A673 (cell line): ENCODE results near the gene FARP2. TPM values are rescaled to one million over a fixed set of nuclear protein-coding genes. Genes with fewer than 3 reads are reported as not detected.

Source experiments
- BruUV-seq: library from RNA; stranded (reverse); fragments of 400-500 nt; replicated peaks from 2 replicates; lab custom pipeline; 2021; lab: Mats Ljungman, UMichigan
- CTCF ChIA-PET: fragments of 300-600 bp; sonication (Branson Sonifier 250); formaldehyde crosslinking; loops from one replicate; lab custom pipeline; 2022; ENCODE audit warnings: antibody characterized with exemption; lab: Charles Lee
- POLR2A ChIA-PET: fragments of 300-600 bp; sonication (Branson Sonifier 250); formaldehyde crosslinking; loops from one replicate; lab custom pipeline; 2022; ENCODE audit warnings: antibody characterized with exemption; ENCODE audit not compliant: low non-redundant PET; lab: Charles Lee
- DNase-seq: peaks from one replicate; pipeline ENCODE4 v3.0.0-alpha.2; 2015; ENCODE audit warnings: low spot score
- H3K27ac ChIP-seq: fragments of 200-600 bp; sonication (generic); 2 replicates; pipeline ENCODE4 v1.5.1; 2016; ENCODE audit warnings: mixed run types, low read depth, mild to moderate bottlenecking, mixed read lengths, antibody characterized with exemption, low read length; ENCODE audit not compliant: poor library complexity, severe bottlenecking
- H3K27me3 ChIP-seq: fragments of 200-600 bp; sonication (generic); replicated peaks from 2 replicates; pipeline ENCODE4 v1.6.1; 2017; ENCODE audit warnings: mixed run types, low read depth, mild to moderate bottlenecking, mixed read lengths, antibody characterized with exemption, low read length; ENCODE audit not compliant: insufficient read depth, poor library complexity
- H3K36me3 ChIP-seq: fragments of 200-600 bp; sonication (generic); 2 replicates; pipeline ENCODE4 v1.6.1; 2016; ENCODE audit warnings: mixed run types, mild to moderate bottlenecking, mixed read lengths, antibody characterized with exemption, low read length; ENCODE audit not compliant: insufficient read depth, poor library complexity, severe bottlenecking
- H3K4me1 ChIP-seq: fragments of 200-600 bp; sonication (generic); 2 replicates; pipeline ENCODE4 v1.6.1; 2017; ENCODE audit warnings: mixed run types, mild to moderate bottlenecking, mixed read lengths, antibody characterized with exemption, low read length; ENCODE audit not compliant: insufficient read depth, poor library complexity, severe bottlenecking
- H3K4me3 ChIP-seq: fragments of 200-600 bp; sonication (generic); 2 replicates; pipeline ENCODE4 v1.5.1; 2016; ENCODE audit warnings: low read depth, mixed run types, mild to moderate bottlenecking, mixed read lengths, low read length; ENCODE audit not compliant: poor library complexity, severe bottlenecking
- H3K9me3 ChIP-seq: fragments of 200-600 bp; sonication (generic); 2 replicates; pipeline ENCODE4 v1.6.1; 2016; ENCODE audit warnings: mixed run types, low read depth, mild to moderate bottlenecking, mixed read lengths, antibody characterized with exemption, low read length; ENCODE audit not compliant: poor library complexity, severe bottlenecking
- EZH2 ChIP-seq: fragments of 200-600 bp; sonication (generic); IDR thresholded peaks from 2 replicates; pipeline ENCODE4 v1.6.1; 2017; ENCODE audit warnings: borderline replicate concordance, low read depth, mild to moderate bottlenecking, mixed read lengths, antibody characterized with exemption, low read length; ENCODE audit not compliant: poor library complexity, severe bottlenecking
- intact Hi-C: fragments of 100-400 bp; cut with micrococcal nuclease; formaldehyde crosslinking; loops from one replicate; pipeline ENCODE4 v1.10.0; 2022; ENCODE audit not compliant: unreplicated experiment
- total RNA-seq: library from RNA; stranded (reverse); gene quantifications from 2 replicates; pipeline ENCODE4 v1.2.3, GENCODE V29; 2021
- TF ChIP-seq, protein P1 (sequence below): fragments of 300-800, 200-600 bp; sonication (generic); conservative IDR thresholded peaks from 2 replicates; pipeline ENCODE4 v1.5.1; 2017; ENCODE audit warnings: low read depth, mild to moderate bottlenecking, antibody characterized with exemption, low read length, moderate library complexity, mixed read lengths

Gene FARP2
- total RNA-seq, 1 experiment from 2014 or later: 53.3 TPM

DNA sequence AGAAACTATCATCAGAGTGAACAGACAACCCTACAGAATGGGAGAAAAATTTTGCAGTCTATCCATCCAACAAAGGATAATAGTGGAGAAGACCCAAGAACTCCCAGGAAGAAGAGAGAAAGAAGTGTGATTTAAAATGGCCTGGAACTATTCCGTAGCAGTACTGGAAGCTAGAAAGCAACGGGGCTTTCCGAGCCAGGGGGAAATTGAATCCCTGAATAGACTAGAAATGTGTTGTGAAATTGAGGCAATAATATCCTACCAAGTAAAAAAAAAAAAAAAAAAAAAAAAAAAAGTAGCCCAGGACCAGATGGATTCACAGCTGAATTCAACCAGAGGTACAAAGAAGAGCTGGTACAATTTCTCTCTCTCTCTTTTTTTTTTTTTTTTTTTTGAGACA lies 69.3 kb downstream of the FARP2 start:
- Histone ChIP-seq H3K4me1 (no peaks in the 10 kb centered on the region), H3K9me3 (peaks cover 9% of the 10 kb centered on the region), H3K27me3 (no peaks in the 10 kb centered on the region), H3K36me3 (peaks cover 25% of the 10 kb centered on the region), H3K27ac (no peak overlapping the region), H3K4me3 (no peak overlapping the region)
- TF ChIP-seq, protein P1, sequence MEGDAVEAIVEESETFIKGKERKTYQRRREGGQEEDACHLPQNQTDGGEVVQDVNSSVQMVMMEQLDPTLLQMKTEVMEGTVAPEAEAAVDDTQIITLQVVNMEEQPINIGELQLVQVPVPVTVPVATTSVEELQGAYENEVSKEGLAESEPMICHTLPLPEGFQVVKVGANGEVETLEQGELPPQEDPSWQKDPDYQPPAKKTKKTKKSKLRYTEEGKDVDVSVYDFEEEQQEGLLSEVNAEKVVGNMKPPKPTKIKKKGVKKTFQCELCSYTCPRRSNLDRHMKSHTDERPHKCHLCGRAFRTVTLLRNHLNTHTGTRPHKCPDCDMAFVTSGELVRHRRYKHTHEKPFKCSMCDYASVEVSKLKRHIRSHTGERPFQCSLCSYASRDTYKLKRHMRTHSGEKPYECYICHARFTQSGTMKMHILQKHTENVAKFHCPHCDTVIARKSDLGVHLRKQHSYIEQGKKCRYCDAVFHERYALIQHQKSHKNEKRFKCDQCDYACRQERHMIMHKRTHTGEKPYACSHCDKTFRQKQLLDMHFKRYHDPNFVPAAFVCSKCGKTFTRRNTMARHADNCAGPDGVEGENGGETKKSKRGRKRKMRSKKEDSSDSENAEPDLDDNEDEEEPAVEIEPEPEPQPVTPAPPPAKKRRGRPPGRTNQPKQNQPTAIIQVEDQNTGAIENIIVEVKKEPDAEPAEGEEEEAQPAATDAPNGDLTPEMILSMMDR: no peak
- no peak for TF ChIP-seq EZH2
- ChIA-PET CTCF (no interaction called here), POLR2A (no interaction called here)
- intact Hi-C loops: no loop called here
- BruUV-seq: no TSS peak
- no peak for DNase-seq

DNA sequence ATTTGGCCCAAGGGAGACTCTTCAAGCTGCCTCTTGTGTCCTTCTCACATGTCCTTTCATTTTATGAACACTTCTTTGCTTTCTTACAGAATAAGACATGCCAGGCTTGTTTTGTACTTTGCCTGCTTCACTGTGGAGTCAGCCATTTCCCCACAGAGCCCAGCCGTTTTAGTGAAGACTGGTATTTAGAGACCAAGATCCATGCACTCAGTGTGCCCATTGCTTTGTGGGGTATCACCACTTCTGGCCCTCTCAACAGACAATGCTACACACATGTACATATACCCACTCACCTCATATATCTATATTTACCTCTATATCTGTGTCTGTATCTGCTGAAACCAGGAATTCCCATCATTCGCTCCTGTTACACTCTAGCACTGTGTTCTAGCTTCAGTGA lies 74.1 kb downstream of the FARP2 start:
- Histone ChIP-seq H3K27ac (no peak overlapping the region), H3K36me3 (peaks cover 19% of the 10 kb centered on the region)

DNA sequence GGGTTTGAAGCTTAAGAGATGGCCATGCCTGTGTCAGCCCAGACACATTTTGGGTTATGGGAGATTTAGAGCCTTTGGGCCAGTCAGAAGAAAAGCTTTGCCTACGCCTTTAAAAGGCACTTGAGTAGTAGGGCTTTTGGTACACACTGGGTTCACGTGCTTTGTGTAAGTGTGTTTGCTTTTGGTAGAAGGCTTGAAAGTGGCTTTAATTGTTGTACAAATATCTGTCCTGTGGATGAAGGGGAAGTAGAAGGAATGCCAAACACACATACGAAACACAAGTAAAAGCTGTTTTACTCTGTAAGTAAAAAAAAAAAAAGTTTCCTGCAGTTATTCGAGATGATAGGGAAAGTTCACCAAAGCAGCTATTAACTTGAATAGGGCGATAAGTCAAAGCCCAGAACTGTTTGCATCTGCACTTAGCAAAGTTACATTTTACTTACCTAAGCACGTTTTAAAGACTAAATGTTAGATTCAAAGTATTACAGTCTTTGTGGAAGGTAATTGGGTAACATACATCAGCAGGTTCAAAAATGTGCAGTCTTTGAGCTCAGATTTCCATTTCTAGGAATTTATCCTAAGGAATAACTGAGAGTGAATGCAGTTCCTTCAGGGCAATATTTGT lies 76.9 kb downstream of the FARP2 start:
- ChIA-PET POLR2A (no interaction called here), CTCF (no interaction called here)
- Histone ChIP-seq H3K4me3 (no peak overlapping the region), H3K4me1 (no peaks in the 10 kb centered on the region), H3K27me3 (no peaks in the 10 kb centered on the region), H3K27ac (no peak overlapping the region), H3K36me3 (peaks cover 25% of the 10 kb centered on the region), H3K9me3 (no peaks in the 10 kb centered on the region)
- TF ChIP-seq, protein P1: no peak
- no peak for TF ChIP-seq EZH2
- no TSS peak for BruUV-seq
- intact Hi-C loops: no loop called here
- DNase-seq: no peak

More for the DNA sequence above, 74.1 kb downstream of the FARP2 start:
- Histone ChIP-seq H3K4me1 (no peaks in the 10 kb centered on the region), H3K27me3 (no peaks in the 10 kb centered on the region), H3K9me3 (no peaks in the 10 kb centered on the region), H3K4me3 (no peak overlapping the region)
- CTCF ChIA-PET: no interaction called here
- no TSS peak for BruUV-seq
- POLR2A ChIA-PET: no interaction called here
- intact Hi-C loops: no loop called here
- TF ChIP-seq EZH2: no peak
- TF ChIP-seq, protein P1: no peak
- no peak for DNase-seq
